GM19438 (cell line): Measurements from ENCODE around the gene COG8.
"Not testable (repeated sequence)": the region's sequence is repeated elsewhere in the genome, so short reads cannot be mapped to it uniquely, and the experiment has no call there.

Experiments
- ATAC-seq: cut with Tn5 transposase; IDR thresholded peaks from one replicate; pipeline ENCODE4 v1.9.1; 2021; ENCODE audit warnings: low read depth; ENCODE audit not compliant: unreplicated experiment

COG8 gene

GRCh38 chr16:69294051-69294450 is 45.3 kb downstream of the COG8 start:
- no peak for ATAC-seq

GRCh38 chr16:69293401-69293800 is 46.0 kb downstream of the COG8 start:
- ATAC-seq, result no peak

DNA sequence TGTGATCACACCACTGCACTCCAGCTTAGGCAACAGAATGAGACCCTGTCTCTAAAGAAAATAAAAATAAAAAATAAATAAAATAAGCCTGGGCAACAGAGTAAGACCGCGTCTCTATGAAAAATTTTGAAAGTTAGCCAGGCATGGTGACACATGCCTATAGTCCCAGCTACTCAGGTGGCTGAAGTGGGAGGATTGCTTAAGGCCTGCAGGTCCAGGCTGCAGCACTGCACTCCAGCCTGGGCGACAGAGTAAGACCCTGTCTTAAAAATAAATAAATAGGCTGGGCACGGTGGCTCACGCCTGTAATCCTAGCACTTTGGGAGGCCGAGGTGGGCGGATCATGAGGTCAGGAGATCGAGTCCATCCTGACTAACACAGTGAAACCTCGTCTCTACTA is 47.7 kb downstream of the COG8 start:
- not testable (repeated sequence) for ATAC-seq

DNA sequence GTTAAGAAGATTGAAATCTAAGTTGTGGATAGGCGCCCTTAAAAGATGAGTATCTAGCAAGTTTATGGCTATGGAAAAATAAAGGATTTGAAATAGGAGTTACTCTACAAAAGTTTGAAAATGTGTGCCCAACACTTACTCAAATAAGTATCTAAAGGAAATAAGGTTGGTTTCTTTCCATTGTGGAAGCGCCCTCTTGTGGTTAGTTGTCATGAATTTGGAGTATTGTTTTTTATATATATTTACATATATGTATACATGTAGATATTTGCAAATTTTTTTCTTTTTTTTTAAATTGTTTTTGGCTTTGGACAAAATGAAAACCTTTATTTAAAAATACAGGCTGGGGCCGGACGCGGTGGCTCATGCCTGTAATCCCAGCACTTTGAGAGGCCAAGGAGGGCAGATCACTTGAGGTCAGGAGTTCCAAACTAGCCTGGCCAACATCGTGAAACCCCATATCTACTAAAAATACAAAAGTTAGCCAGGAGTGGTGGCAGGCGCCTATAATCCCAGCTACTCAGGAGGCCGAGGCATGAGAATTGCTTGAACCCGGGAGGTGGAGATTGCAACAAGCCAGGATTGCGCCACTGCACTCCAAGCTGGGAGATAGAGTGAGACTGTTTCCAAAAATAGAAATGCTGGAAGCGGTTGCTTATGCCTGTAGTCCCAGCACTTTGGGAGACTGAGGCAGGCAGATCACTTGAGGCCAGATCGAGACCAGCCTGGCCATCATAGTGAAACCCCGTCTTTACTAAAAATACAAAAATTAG is 52.2 kb downstream of the COG8 start:
- no peak for ATAC-seq

DNA sequence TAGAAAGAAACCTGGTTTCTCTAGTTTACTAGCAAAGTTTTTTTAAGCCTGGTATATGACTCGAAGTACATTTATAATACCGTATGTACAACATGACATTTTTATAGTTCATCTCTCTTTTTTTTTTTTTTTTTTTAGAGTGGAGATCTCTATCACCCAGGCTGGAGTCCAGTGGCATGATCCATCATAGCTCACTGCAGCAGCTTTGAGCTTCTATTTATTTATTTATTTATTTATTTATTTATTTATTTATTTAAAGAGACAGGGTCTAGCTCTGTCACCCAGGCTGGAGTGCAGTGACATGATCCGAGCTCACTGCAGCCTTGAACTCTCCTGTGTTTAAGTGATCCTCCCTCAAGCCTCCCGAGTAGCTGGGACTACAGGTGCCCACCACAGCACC is 54.1 kb downstream of the COG8 start:
- ATAC-seq, result no peak

- ATAC-seq, result no peak
Observed at GRCh38 chr16:69283851-69284250, 55.5 kb downstream of the COG8 start.

DNA sequence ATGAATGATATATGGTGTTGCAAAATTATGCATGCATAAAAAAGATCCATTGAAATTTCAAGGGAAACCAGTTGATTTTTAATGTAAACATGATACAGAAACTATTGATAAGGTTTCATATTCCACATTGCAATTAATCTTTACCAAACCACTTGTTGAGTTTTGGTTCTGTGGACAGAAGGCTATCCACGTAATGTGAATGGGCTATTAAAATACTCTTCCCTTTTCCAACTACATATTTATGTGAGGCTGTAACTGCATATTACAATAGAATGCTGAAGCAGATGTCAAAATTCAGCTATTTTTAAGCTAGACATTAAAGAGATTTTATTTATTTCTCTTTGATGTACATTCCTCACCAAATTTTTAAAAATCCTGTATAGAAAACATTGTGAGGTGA is 62.0 kb downstream of the COG8 start:
- no peak for ATAC-seq
